Endodermal cell (in vitro differentiated cells): ENCODE measurements around the gene ASPSCR1. TPM values are rescaled to one million over a fixed set of nuclear protein-coding genes. Genes with fewer than 3 reads are reported as not detected.

Experiments used
- DNase-seq: peaks from one replicate; pipeline ENCODE4 v3.0.0-alpha.2; 2017
- H3K27ac ChIP-seq: 2 replicates; pipeline ENCODE4 v1.5.1; 2013; ENCODE audit warnings: mild to moderate bottlenecking, low read depth, low read length, moderate library complexity
- H3K27me3 ChIP-seq: 2 replicates; pipeline ENCODE4 v1.6.1; 2013; ENCODE audit warnings: mild to moderate bottlenecking, low read length, moderate library complexity; ENCODE audit not compliant: insufficient read depth, control insufficient read depth, poor library complexity, severe bottlenecking
- H3K36me3 ChIP-seq: 2 replicates; pipeline ENCODE4 v1.7.0; 2013; ENCODE audit warnings: mild to moderate bottlenecking, low read length, moderate library complexity; ENCODE audit not compliant: control insufficient read depth, insufficient read depth
- H3K4me1 ChIP-seq: one replicate; pipeline ENCODE4 v1.7.0; 2013; ENCODE audit warnings: low read length; ENCODE audit not compliant: control insufficient read depth, insufficient read depth
- H3K4me3 ChIP-seq: 2 replicates; pipeline ENCODE4 v1.5.1; 2013; ENCODE audit warnings: mild to moderate bottlenecking, low read length, moderate library complexity
- H3K9ac ChIP-seq: 2 replicates; pipeline ENCODE4 v1.6.1; 2013; ENCODE audit warnings: mild to moderate bottlenecking, low read length, moderate library complexity; ENCODE audit not compliant: poor library complexity, severe bottlenecking; ENCODE audit errors: extremely low read depth
- H3K9me3 ChIP-seq: 2 replicates; pipeline ENCODE4 v1.6.1; 2013; ENCODE audit warnings: mild to moderate bottlenecking, low read length, moderate library complexity; ENCODE audit not compliant: control insufficient read depth
- H3K27ac Mint-ChIP-seq: 2 replicates; pipeline ENCODE4 v1.8.0; 2020; ENCODE audit warnings: mixed read lengths
- H3K27me3 Mint-ChIP-seq: 2 replicates; pipeline ENCODE4 v1.8.0; 2021; ENCODE audit warnings: mild to moderate bottlenecking, mixed read lengths; ENCODE audit not compliant: insufficient read depth
- H3K36me3 Mint-ChIP-seq: 2 replicates; pipeline ENCODE4 v1.8.0; 2020; ENCODE audit warnings: low read depth, mixed read lengths
- H3K4me1 Mint-ChIP-seq: 2 replicates; pipeline ENCODE4 v1.8.0; 2020; ENCODE audit warnings: mixed read lengths
- H3K4me3 Mint-ChIP-seq: 2 replicates; pipeline ENCODE4 v1.8.0; 2020; ENCODE audit warnings: mild to moderate bottlenecking, moderate library complexity, mixed read lengths
- H3K9me3 Mint-ChIP-seq: 2 replicates; pipeline ENCODE4 v1.8.0; 2020; ENCODE audit warnings: mild to moderate bottlenecking, mixed read lengths
- WGBS, 2 experiments: methylation state at CpG; one replicate each; pipeline versions ENCODE4 v1.1.5 to v1.1.7; 2013; ENCODE audit warnings: missing lambda C conversion rate in 2 of 2, mixed read lengths in 1 of 2; ENCODE audit not compliant: insufficient coverage in 1 of 2, insufficient read length in 1 of 2; 5-methylcytosine and 5-hydroxymethylcytosine counted together
- total RNA-seq, 2 donors: library from RNA; stranded (reverse); fragmentation: NEBNext Ultra II Directional in 1 of 2; extraction: Animal tissue kit (Norgen Biotek cat#: 25700) in 1 of 2; gene quantifications; 2 replicates in 1 of 2; 3 replicates in 1 of 2; pipeline ENCODE4 v1.2.1, GENCODE V29; 2021
- TF ChIP-seq, protein P1 (sequence below): fragments of 200-600 bp; sonication (generic); conservative IDR thresholded peaks from 2 replicates; pipeline ENCODE4 v1.5.0; 2021; ENCODE audit warnings: antibody characterized with exemption, mild to moderate bottlenecking

ASPSCR1 gene
- total RNA-seq, 2 donors from 2014 or later, result 50.8 to 65.4 TPM

DNA sequence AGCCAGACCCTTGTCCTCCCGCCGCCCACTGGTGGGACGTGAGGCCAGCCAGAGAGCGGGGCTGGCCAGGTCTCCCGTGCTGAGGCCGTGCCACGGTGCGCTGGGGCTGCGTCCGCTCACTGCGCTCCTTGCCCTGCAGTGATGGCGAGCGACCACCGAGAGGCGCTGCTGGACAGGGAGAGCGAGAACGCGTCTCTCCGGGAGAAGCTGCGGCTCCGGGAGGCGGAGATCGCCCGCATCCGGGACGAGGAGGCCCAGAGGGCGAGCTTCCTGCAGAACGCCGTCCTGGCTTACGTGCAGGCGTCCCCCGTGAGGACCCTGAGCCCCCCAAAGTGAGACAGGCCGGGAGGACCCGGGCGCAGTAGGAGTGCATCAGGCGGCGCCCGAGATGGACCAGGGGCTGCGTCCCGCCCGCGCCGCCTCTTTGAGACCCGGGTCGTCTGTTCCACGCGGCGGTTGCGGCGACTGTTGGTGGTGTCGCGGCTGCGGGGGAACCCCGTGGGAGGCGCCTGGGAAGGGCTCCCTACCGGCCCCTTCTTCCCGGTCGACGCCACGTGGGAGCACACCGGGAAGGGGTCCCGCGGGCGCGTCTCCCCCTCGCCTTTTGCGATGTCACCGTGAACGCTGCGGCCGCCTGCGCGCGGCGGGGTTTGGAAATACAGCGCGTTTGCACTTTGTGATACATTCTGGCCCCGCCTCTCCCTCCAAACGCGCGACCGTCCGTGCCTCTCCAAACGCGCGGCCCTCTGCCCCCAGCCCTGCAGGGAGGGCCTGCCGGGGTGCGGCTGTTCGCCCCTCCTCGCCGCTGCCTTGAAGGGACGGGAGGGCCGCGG lies 53.3 kb downstream of the ASPSCR1 start:
- 2 to 3% methylated on average over 38 to 94 of the region's 94 CpGs for WGBS, 2 experiments
- TF ChIP-seq, protein P1, sequence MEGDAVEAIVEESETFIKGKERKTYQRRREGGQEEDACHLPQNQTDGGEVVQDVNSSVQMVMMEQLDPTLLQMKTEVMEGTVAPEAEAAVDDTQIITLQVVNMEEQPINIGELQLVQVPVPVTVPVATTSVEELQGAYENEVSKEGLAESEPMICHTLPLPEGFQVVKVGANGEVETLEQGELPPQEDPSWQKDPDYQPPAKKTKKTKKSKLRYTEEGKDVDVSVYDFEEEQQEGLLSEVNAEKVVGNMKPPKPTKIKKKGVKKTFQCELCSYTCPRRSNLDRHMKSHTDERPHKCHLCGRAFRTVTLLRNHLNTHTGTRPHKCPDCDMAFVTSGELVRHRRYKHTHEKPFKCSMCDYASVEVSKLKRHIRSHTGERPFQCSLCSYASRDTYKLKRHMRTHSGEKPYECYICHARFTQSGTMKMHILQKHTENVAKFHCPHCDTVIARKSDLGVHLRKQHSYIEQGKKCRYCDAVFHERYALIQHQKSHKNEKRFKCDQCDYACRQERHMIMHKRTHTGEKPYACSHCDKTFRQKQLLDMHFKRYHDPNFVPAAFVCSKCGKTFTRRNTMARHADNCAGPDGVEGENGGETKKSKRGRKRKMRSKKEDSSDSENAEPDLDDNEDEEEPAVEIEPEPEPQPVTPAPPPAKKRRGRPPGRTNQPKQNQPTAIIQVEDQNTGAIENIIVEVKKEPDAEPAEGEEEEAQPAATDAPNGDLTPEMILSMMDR, result peak; percentile 86
- H3K27ac ChIP-seq, result no peak overlapping the region

DNA sequence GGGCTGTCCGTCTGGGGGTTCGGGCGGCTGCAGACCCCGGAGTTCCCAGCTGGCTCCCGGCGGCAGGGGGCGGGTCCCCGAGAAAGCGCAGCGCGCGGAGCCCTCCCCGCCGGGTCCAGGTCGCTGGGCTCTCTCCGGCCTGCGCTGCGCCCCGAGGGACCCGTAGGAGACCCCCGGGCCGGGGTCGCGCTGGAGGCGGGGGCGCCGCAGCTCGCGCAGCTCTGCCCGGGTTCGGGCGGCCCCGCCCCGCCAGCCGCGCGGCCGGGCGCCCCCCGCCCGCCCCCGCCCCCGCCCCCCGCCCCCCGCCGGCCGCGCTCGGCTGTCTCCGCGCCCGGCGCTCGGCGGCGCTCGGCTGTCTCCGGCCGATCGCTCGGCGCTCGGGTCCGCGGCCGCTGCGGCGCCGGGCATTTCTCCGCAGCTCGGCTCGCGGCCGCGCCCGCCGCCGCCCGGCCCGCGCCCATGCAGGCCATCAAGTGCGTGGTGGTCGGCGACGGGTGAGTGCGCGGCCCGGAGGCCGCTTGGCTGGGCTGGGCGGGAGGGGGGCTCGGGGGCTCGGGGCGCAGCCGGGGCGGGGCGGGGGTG lies 54.0 kb downstream of the ASPSCR1 start, which contains the start of gene RAC3:
Gene RAC3, plus strand, starts transcription at position 376 of the 582 bp plus-strand sequence. Its CDS starts 84 bp downstream, at position 460.
- no peaks in the 10 kb centered on the region for H3K36me3 ChIP-seq
- Mint-ChIP-seq H3K27me3 (no peaks in the 10 kb centered on the region), H3K36me3 (peaks cover 13% of the 10 kb centered on the region), H3K4me3 (peak within 1 kb of the TSS; percentile 55), H3K9me3 (no peaks in the 10 kb centered on the region), H3K4me1 (no peaks in the 10 kb centered on the region), H3K27ac (no peak within 1 kb of the TSS)
- 0 to 3% methylated on average over 21 to 91 of the region's 96 CpGs for WGBS, 2 experiments
- no peak within 1 kb of the TSS for H3K27ac ChIP-seq
- TF ChIP-seq, protein P1, result no peak
- H3K9ac ChIP-seq, result no peak within 1 kb of the TSS
- peak; percentile 85 for DNase-seq
- no peaks in the 10 kb centered on the region for H3K9me3 ChIP-seq
- H3K27me3 ChIP-seq, result no peaks in the 10 kb centered on the region
- no peaks in the 10 kb centered on the region for H3K4me1 ChIP-seq
- peak within 1 kb of the TSS; percentile 75 for H3K4me3 ChIP-seq

More for the DNA sequence above, 53.3 kb downstream of the ASPSCR1 start:
- Histone ChIP-seq H3K27me3 (no peaks in the 10 kb centered on the region), H3K4me3 (peak overlapping the region; percentile 73), H3K9me3 (no peaks in the 10 kb centered on the region), H3K4me1 (no peaks in the 10 kb centered on the region), H3K9ac (no peak overlapping the region), H3K36me3 (no peaks in the 10 kb centered on the region)
- DNase-seq, result peak; percentile 99
- no peaks in the 10 kb centered on the region for H3K4me1 Mint-ChIP-seq
- H3K27me3 Mint-ChIP-seq, result no peaks in the 10 kb centered on the region
- peak overlapping the region; percentile 55 for H3K4me3 Mint-ChIP-seq
- peaks cover 13% of the 10 kb centered on the region for H3K36me3 Mint-ChIP-seq
- H3K27ac Mint-ChIP-seq, result no peak overlapping the region
- H3K9me3 Mint-ChIP-seq, result no peaks in the 10 kb centered on the region

DNA sequence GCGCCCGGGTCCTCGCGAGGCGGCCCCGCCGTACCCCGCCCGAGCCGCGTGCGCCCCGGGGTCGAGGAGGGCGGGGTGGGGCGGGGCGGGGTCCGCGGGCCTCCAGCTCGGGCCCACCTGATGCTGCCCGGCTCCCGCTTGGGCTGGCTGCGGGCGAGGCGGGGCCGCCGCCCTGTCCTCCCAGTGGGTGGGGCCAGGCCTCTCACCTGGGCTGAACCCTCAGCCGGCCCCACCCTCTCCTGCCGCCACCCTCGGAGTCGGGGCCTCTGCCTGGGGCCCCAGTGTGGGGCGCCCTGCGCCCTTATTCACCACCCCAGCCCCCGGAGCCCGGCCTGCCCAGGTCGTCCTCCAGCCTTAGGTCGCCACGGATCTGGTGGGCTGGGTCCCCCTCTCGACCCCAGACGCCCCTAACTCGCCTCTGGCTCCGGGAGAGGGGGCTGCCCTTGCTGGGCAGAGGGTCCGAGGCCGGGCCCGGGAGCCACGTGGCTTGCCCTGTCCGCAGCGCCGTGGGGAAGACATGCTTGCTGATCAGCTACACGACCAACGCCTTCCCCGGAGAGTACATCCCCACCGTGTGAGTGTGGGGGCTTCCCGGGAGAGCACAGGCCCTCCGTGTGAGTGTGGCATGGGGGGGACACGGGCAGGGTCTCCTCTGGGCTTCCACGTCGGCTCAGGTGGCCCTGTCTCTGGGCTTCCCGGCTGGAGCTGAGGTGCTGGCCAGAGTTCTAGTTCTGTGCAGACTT lies 54.6 kb downstream of the ASPSCR1 start:
- H3K36me3 Mint-ChIP-seq, result peaks cover 12% of the 10 kb centered on the region

More for the DNA sequence above, 54.6 kb downstream of the ASPSCR1 start:
- no peaks in the 10 kb centered on the region for H3K4me1 ChIP-seq
- peak; percentile 93 for DNase-seq
- no peaks in the 10 kb centered on the region for H3K36me3 ChIP-seq
- Mint-ChIP-seq H3K4me3 (peak overlapping the region; percentile 52), H3K4me1 (no peaks in the 10 kb centered on the region), H3K27me3 (no peaks in the 10 kb centered on the region), H3K27ac (no peak overlapping the region), H3K9me3 (no peaks in the 10 kb centered on the region)
- WGBS, 2 experiments, result 2 to 12% methylated on average over 10 to 58 of the region's 59 CpGs
- TF ChIP-seq, protein P1, result no peak
- H3K27me3 ChIP-seq, result no peaks in the 10 kb centered on the region
- H3K27ac ChIP-seq, result no peak overlapping the region
- peak overlapping the region; percentile 75 for H3K4me3 ChIP-seq
- H3K9me3 ChIP-seq, result no peaks in the 10 kb centered on the region
- H3K9ac ChIP-seq, result no peak overlapping the region
